Neural cell (in vitro differentiated cells): ENCODE results near the gene C5AR1. TPM values are rescaled to one million over a fixed set of nuclear protein-coding genes. Genes with fewer than 3 reads are reported as not detected.

Experiments used
- H2AFZ ChIP-seq: fragments of 200-600, 300-800 bp; sonication (generic), shearing (Covaris generic); 2 replicates; pipeline ENCODE4 v1.6.0; 2014; ENCODE audit warnings: low read depth, mild to moderate bottlenecking, antibody characterized with exemption, low read length, moderate library complexity
- H3F3A ChIP-seq: fragments of 200-600 bp; shearing (Covaris generic); 2 replicates; pipeline ENCODE4 v1.6.1; 2016; ENCODE audit warnings: mild to moderate bottlenecking, moderate library complexity, mixed read lengths, antibody characterized with exemption, low read length; ENCODE audit not compliant: insufficient read depth, poor library complexity, severe bottlenecking
- H3K27ac ChIP-seq: fragments of 200-600, 300-800 bp; sonication (generic), shearing (Covaris generic); 2 replicates; pipeline ENCODE4 v1.5.1; 2014; ENCODE audit warnings: mild to moderate bottlenecking, low read length, moderate library complexity
- H3K27me3 ChIP-seq: fragments of 300-800, 200-600 bp; sonication (generic), shearing (Covaris generic); 2 replicates; pipeline ENCODE4 v1.6.0; 2014; ENCODE audit warnings: mild to moderate bottlenecking, low read depth, low read length, moderate library complexity; ENCODE audit not compliant: insufficient read depth
- H3K36me3 ChIP-seq: fragments of 300-800, 200-600 bp; sonication (generic), shearing (Covaris generic); 2 replicates; pipeline ENCODE4 v1.5.1; 2014; ENCODE audit warnings: mild to moderate bottlenecking, antibody characterized with exemption, low read length, moderate library complexity; ENCODE audit not compliant: insufficient read depth
- H3K4me2 ChIP-seq: fragments of 300-800, 200-600 bp; sonication (generic), shearing (Covaris generic); 2 replicates; pipeline ENCODE4 v1.6.0; 2014; ENCODE audit warnings: mild to moderate bottlenecking, low read length
- H3K4me3 ChIP-seq: fragments of 300-800, 200-600 bp; sonication (generic), shearing (Covaris generic); 2 replicates; pipeline ENCODE4 v1.5.1; 2014; ENCODE audit warnings: mild to moderate bottlenecking, low read length, moderate library complexity
- H3K79me2 ChIP-seq: fragments of 200-600 bp; shearing (Covaris generic); replicated peaks from 2 replicates; pipeline ENCODE4 v1.6.0; 2014; ENCODE audit warnings: mild to moderate bottlenecking, low read length, moderate library complexity; ENCODE audit not compliant: insufficient read depth
- H3K9ac ChIP-seq: fragments of 300-800, 200-600 bp; sonication (generic), shearing (Covaris generic); 2 replicates; pipeline ENCODE4 v1.6.1; 2016; ENCODE audit warnings: mild to moderate bottlenecking, low read length, mixed read lengths
- H3K9me2 ChIP-seq: fragments of 200-600 bp; shearing (Covaris generic); 2 replicates; pipeline ENCODE4 v1.6.1; 2016; ENCODE audit warnings: mild to moderate bottlenecking, low read length, mixed read lengths; ENCODE audit not compliant: insufficient read depth
- H3K9me3 ChIP-seq: fragments of 200-600, 300-800 bp; sonication (generic), shearing (Covaris generic); 2 replicates; pipeline ENCODE4 v1.6.1; 2016; ENCODE audit warnings: mild to moderate bottlenecking, mixed run types, low read length, moderate library complexity, mixed read lengths
- H4K20me1 ChIP-seq: fragments of 200-600 bp; shearing (Covaris generic); 2 replicates; pipeline ENCODE4 v1.6.1; 2016; ENCODE audit warnings: mild to moderate bottlenecking, mixed run types; ENCODE audit not compliant: insufficient read depth
- CTCF ChIP-seq: fragments of 450-650 bp; IDR thresholded peaks from 2 replicates; pipeline ENCODE4 v1.5.1; 2014; ENCODE audit warnings: antibody characterized with exemption, mild to moderate bottlenecking, moderate library complexity; ENCODE audit not compliant: poor library complexity, severe bottlenecking
- EP300 ChIP-seq: fragments of 450-650 bp; conservative IDR thresholded peaks from 2 replicates; pipeline ENCODE4 v1.6.1; 2014; ENCODE audit warnings: antibody characterized with exemption, mild to moderate bottlenecking, moderate library complexity; ENCODE audit not compliant: poor library complexity, severe bottlenecking
- EZH2 ChIP-seq: fragments of 200-600, 300-800 bp; shearing (Covaris generic), sonication (generic); IDR thresholded peaks from 2 replicates; pipeline ENCODE4 v1.6.1; 2014; ENCODE audit warnings: antibody characterized with exemption, low read length, borderline replicate concordance, mild to moderate bottlenecking; ENCODE audit not compliant: insufficient read depth, poor library complexity, severe bottlenecking
- MXI1 ChIP-seq: fragments of 450-650 bp; conservative IDR thresholded peaks from 2 replicates; pipeline ENCODE4 v1.6.1; 2014; ENCODE audit warnings: antibody characterized with exemption, mild to moderate bottlenecking; ENCODE audit not compliant: poor library complexity, severe bottlenecking
- POLR2AphosphoS5 ChIP-seq: IDR thresholded peaks from 2 replicates; pipeline ENCODE4 v1.6.1; 2012
- RAD21 ChIP-seq: fragments of 450-650 bp; conservative IDR thresholded peaks from 2 replicates; pipeline ENCODE4 v1.6.1; 2014; ENCODE audit warnings: antibody characterized with exemption, mild to moderate bottlenecking, moderate library complexity
- REST ChIP-seq: IDR thresholded peaks from 2 replicates; pipeline ENCODE4 v1.6.1; 2012; ENCODE audit warnings: borderline replicate concordance
- SMC3 ChIP-seq: fragments of 450-650 bp; conservative IDR thresholded peaks from 2 replicates; pipeline ENCODE4 v1.6.1; 2014; ENCODE audit warnings: antibody characterized with exemption, mild to moderate bottlenecking, moderate library complexity; ENCODE audit not compliant: poor library complexity
- TAF1 ChIP-seq: IDR thresholded peaks from 2 replicates; pipeline ENCODE4 v1.6.1; 2012; ENCODE audit warnings: low read depth
- polyA plus RNA-seq: library from polyadenylated mRNA; depleted of rRNA; stranded (reverse); fragments of >200 nt; gene quantifications from 2 replicates; pipeline ENCODE4 v1.2.3, GENCODE V29; 2014

C5AR1 gene
- polyA plus RNA-seq, 1 donor from 2014 or later, result not detected

- Histone ChIP-seq H3K9ac (no peak overlapping the region), H2AFZ (no peak overlapping the region), H3K9me3 (no peaks in the 10 kb centered on the region), H3K9me2 (no peaks in the 10 kb centered on the region), H3K4me3 (no peak overlapping the region), H4K20me1 (no peaks in the 10 kb centered on the region), H3K36me3 (no peaks in the 10 kb centered on the region), H3K4me2 (no peak overlapping the region), H3K27me3 (no peaks in the 10 kb centered on the region), H3F3A (no peaks in the 10 kb centered on the region), H3K27ac (no peak overlapping the region), H3K79me2 (no peaks in the 10 kb centered on the region)
- no peak for TF ChIP-seq REST
- TF ChIP-seq RAD21, result no peak
- TF ChIP-seq MXI1, result no peak
- TF ChIP-seq EZH2, result no peak
- TF ChIP-seq CTCF, result no peak
- no peak for TF ChIP-seq TAF1
- TF ChIP-seq EP300, result no peak
- no peak for TF ChIP-seq POLR2AphosphoS5
- TF ChIP-seq SMC3, result no peak
Measured at GRCh38 chr19:47324502-47324901, 14.8 kb downstream of the C5AR1 start.

- TF ChIP-seq EZH2 (no peak), REST (no peak), MXI1 (no peak), EP300 (no peak)
- Histone ChIP-seq H3K27me3 (no peaks in the 10 kb centered on the region), H3K79me2 (no peaks in the 10 kb centered on the region), H3F3A (no peaks in the 10 kb centered on the region), H4K20me1 (no peaks in the 10 kb centered on the region), H3K36me3 (no peaks in the 10 kb centered on the region), H3K4me3 (no peak overlapping the region), H2AFZ (no peak overlapping the region), H3K9me2 (no peaks in the 10 kb centered on the region), H3K27ac (no peak overlapping the region), H3K4me2 (no peak overlapping the region), H3K9me3 (no peaks in the 10 kb centered on the region), H3K9ac (no peak overlapping the region)
Measured at GRCh38 chr19:47330466-47330869, 20.8 kb downstream of the C5AR1 start.
